H9 (cell line): ENCODE data around the gene OR2A12. TPM values are rescaled to one million over a fixed set of nuclear protein-coding genes. Genes with fewer than 3 reads are reported as not detected.

Experiments
- DNase-seq: peaks from one replicate; pipeline ENCODE4 v3.0.0-alpha.2; 2017
- H2AFZ ChIP-seq: one replicate; pipeline ENCODE4 v1.6.1; 2013; ENCODE audit warnings: mild to moderate bottlenecking, low read length, control low read depth, moderate library complexity
- H2AK5ac ChIP-seq: 2 replicates; pipeline ENCODE4 v1.6.1; 2013; ENCODE audit warnings: low read length, control low read depth, mixed read lengths; ENCODE audit not compliant: insufficient read length
- H2BK120ac ChIP-seq: one replicate; pipeline ENCODE4 v1.6.1; 2013; ENCODE audit warnings: low read depth, mild to moderate bottlenecking, low read length, control low read depth, inconsistent platforms; ENCODE audit not compliant: poor library complexity, severe bottlenecking
- H2BK12ac ChIP-seq: 2 replicates; pipeline ENCODE4 v1.6.1; 2013; ENCODE audit warnings: low read length, control low read depth, mixed read lengths, low read depth; ENCODE audit not compliant: insufficient read length
- H2BK15ac ChIP-seq: 2 replicates; pipeline ENCODE4 v1.6.1; 2013; ENCODE audit warnings: low read depth, low read length, control low read depth
- H2BK20ac ChIP-seq: one replicate; pipeline ENCODE4 v1.6.1; 2013; ENCODE audit warnings: low read depth, mild to moderate bottlenecking, low read length, control low read depth, inconsistent platforms; ENCODE audit not compliant: poor library complexity, severe bottlenecking
- H2BK5ac ChIP-seq: 2 replicates; pipeline ENCODE4 v1.6.1; 2013; ENCODE audit warnings: low read length, control low read depth, mixed read lengths; ENCODE audit not compliant: insufficient read length
- H3K14ac ChIP-seq: 2 replicates; pipeline ENCODE4 v1.6.1; 2013; ENCODE audit warnings: low read length, control low read depth; ENCODE audit not compliant: insufficient read depth
- H3K18ac ChIP-seq: 2 replicates; pipeline ENCODE4 v1.6.1; 2013; ENCODE audit warnings: low read depth, mild to moderate bottlenecking, mixed read lengths, low read length, control low read depth; ENCODE audit not compliant: insufficient read length
- H3K23ac ChIP-seq: 2 replicates; pipeline ENCODE4 v1.6.1; 2013; ENCODE audit warnings: low read length, control low read depth, mixed read lengths, low read depth; ENCODE audit not compliant: insufficient read length
- H3K23me2 ChIP-seq: 2 replicates; pipeline ENCODE4 v1.6.1; 2013; ENCODE audit warnings: low read depth, mild to moderate bottlenecking, mixed read lengths, low read length, control low read depth; ENCODE audit not compliant: insufficient read length, poor library complexity, severe bottlenecking
- H3K27ac ChIP-seq: 2 replicates; pipeline ENCODE4 v1.5.1; 2013; ENCODE audit warnings: low read length, control low read depth, mixed read lengths, low read depth; ENCODE audit not compliant: insufficient read length
- H3K27me3 ChIP-seq: 2 replicates; pipeline ENCODE4 v1.6.1; 2013; ENCODE audit warnings: low read length, control low read depth, inconsistent platforms; ENCODE audit not compliant: insufficient read depth
- H3K4ac ChIP-seq: 2 replicates; pipeline ENCODE4 v1.6.1; 2013; ENCODE audit warnings: low read depth, mild to moderate bottlenecking, control low read depth, inconsistent platforms, low read length, moderate library complexity
- H3K4me1 ChIP-seq: 2 replicates; pipeline ENCODE4 v1.6.1; 2013; ENCODE audit warnings: low read length, control low read depth, inconsistent platforms; ENCODE audit not compliant: insufficient read depth
- H3K4me2 ChIP-seq: 2 replicates; pipeline ENCODE4 v1.6.1; 2013; ENCODE audit warnings: low read length, control low read depth, mixed read lengths; ENCODE audit not compliant: insufficient read length, insufficient read depth
- H3K56ac ChIP-seq: 2 replicates; pipeline ENCODE4 v1.6.1; 2013; ENCODE audit warnings: low read depth, mild to moderate bottlenecking, mixed read lengths, low read length, control low read depth; ENCODE audit not compliant: insufficient read length
- H3K79me1 ChIP-seq: 2 replicates; pipeline ENCODE4 v1.6.1; 2013; ENCODE audit warnings: low read depth, mild to moderate bottlenecking, moderate library complexity, low read length, control low read depth, inconsistent platforms; ENCODE audit not compliant: insufficient read depth, poor library complexity, severe bottlenecking
- H3K79me2 ChIP-seq: 2 replicates; pipeline ENCODE4 v1.6.1; 2013; ENCODE audit warnings: low read length, control low read depth, inconsistent platforms; ENCODE audit not compliant: insufficient read depth
- H3K9ac ChIP-seq: 2 replicates; pipeline ENCODE4 v1.6.1; 2013; ENCODE audit warnings: low read length, control low read depth, mixed read lengths; ENCODE audit not compliant: insufficient read length; ENCODE audit errors: extremely low read depth
- H3K9me3 ChIP-seq: one replicate; pipeline ENCODE4 v1.6.1; 2013; ENCODE audit warnings: low read depth, low read length, inconsistent platforms; ENCODE audit not compliant: control insufficient read depth
- H3T11ph ChIP-seq: one replicate; pipeline ENCODE4 v1.6.1; 2013; ENCODE audit warnings: mild to moderate bottlenecking, low read length, control low read depth, inconsistent platforms
- H4K20me1 ChIP-seq: one replicate; pipeline ENCODE4 v1.6.1; 2013; ENCODE audit not compliant: control insufficient read depth, insufficient read length, insufficient read depth
- H4K5ac ChIP-seq: 2 replicates; pipeline ENCODE4 v1.6.1; 2013; ENCODE audit warnings: low read depth, mild to moderate bottlenecking, mixed read lengths, low read length, control low read depth; ENCODE audit not compliant: insufficient read length
- H4K8ac ChIP-seq: replicated peaks from 2 replicates; pipeline ENCODE4 v1.6.1; 2013; ENCODE audit warnings: low read length, control low read depth, mixed read lengths, low read depth; ENCODE audit not compliant: insufficient read length
- H4K91ac ChIP-seq: 2 replicates; pipeline ENCODE4 v1.6.1; 2013; ENCODE audit warnings: low read depth, mild to moderate bottlenecking, moderate library complexity, mixed read lengths, low read length, control low read depth; ENCODE audit not compliant: insufficient read length
- H3K27ac Mint-ChIP-seq, 3 experiments: 2 replicates in 2 of 3; 3 replicates in 1 of 3; pipeline ENCODE4 v1.8.0; 2020 to 2021; ENCODE audit warnings: mixed read lengths in 3 of 3, mild to moderate bottlenecking in 1 of 3, moderate library complexity in 1 of 3
- H3K27me3 Mint-ChIP-seq: 2 replicates; pipeline ENCODE4 v1.8.0; 2021; ENCODE audit warnings: low read depth, mild to moderate bottlenecking, moderate library complexity, mixed read lengths
- H3K36me3 Mint-ChIP-seq, 3 experiments: 2 replicates in 2 of 3; 3 replicates in 1 of 3; pipeline ENCODE4 v1.8.0; 2020 to 2021; ENCODE audit warnings: low read depth in 3 of 3, mixed read lengths in 3 of 3; ENCODE audit not compliant: insufficient read depth in 1 of 3
- H3K4me1 Mint-ChIP-seq, 2 experiments: 2 replicates each; pipeline ENCODE4 v1.8.0; 2020; ENCODE audit warnings: mixed read lengths in 2 of 2
- H3K4me3 Mint-ChIP-seq, 2 experiments: 2 replicates in 1 of 2; 3 replicates in 1 of 2; pipeline ENCODE4 v1.8.0; 2020 to 2021; ENCODE audit warnings: mild to moderate bottlenecking in 2 of 2, mixed read lengths in 2 of 2, moderate library complexity in 1 of 2
- H3K9me3 Mint-ChIP-seq, 2 experiments: 2 replicates in 1 of 2; 3 replicates in 1 of 2; pipeline ENCODE4 v1.8.0; 2020; ENCODE audit warnings: mild to moderate bottlenecking in 2 of 2, mixed read lengths in 2 of 2, moderate library complexity in 1 of 2
- CTCF ChIP-seq: fragments of 200-600 bp; sonication (generic); conservative IDR thresholded peaks from 3 replicates; pipeline ENCODE4 v1.8.0; 2021; ENCODE audit warnings: antibody characterized with exemption, mild to moderate bottlenecking
- WGBS: extraction: QIAGEN DNeasy Blood & Tissue Kit; methylation state at CpG from one replicate; pipeline ENCODE4 v1.1.7; 2013; ENCODE audit warnings: missing lambda C conversion rate, low lambda C conversion rate, mixed read lengths; ENCODE audit not compliant: insufficient read length; ENCODE audit errors: extremely low coverage; 5-methylcytosine and 5-hydroxymethylcytosine counted together
- total RNA-seq: library from RNA; stranded (reverse); gene quantifications from 2 replicates; pipeline ENCODE4 v1.2.1, GENCODE V29; 2021

The OR2A12 gene
- total RNA-seq, 1 experiment from 2014 or later = not detected

DNA sequence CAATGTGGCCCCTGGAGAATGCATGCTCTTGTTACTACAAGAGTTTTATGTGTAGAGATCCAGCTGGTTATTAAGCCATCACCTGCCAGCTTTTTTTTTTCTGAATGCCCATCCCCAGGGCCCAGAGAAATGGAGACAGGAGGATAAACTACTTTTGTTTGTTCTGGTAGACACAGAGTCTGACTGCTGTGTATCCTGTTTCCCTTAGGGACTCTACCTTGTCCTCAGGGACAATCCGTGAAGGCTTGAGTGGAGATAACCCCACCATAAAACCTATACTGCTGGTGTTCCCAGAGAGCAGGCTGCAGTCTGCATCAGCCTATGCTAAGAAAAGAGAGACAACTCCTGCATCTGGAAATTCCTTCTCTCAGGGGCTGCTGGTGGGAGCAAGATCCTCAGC, 37.4 kb upstream of the OR2A12 start, which contains the start of gene OR2A5:
Gene OR2A5, plus strand, starts transcription at position 301 of the 400 bp plus-strand sequence. CDS start 1,454 bp downstream, outside the sequence.
- H3K23ac ChIP-seq = no peak within 1 kb of the TSS
- no peak within 1 kb of the TSS for H3K4me2 ChIP-seq
- no peak within 1 kb of the TSS for H2AFZ ChIP-seq
- no peak within 1 kb of the TSS for H2BK20ac ChIP-seq
- no peaks in the 10 kb centered on the region for H3K4me1 Mint-ChIP-seq
- H2BK5ac ChIP-seq = no peak within 1 kb of the TSS
- no peak within 1 kb of the TSS for H3K27ac Mint-ChIP-seq
- no peaks in the 10 kb centered on the region for H3K9me3 Mint-ChIP-seq
- no peak within 1 kb of the TSS for H2BK12ac ChIP-seq
- H3K9ac ChIP-seq = no peak within 1 kb of the TSS
- no peak within 1 kb of the TSS for H4K5ac ChIP-seq
- no peak within 1 kb of the TSS for H2BK15ac ChIP-seq
- no peaks in the 10 kb centered on the region for H3K27me3 ChIP-seq
- H3K14ac ChIP-seq = no peak within 1 kb of the TSS
- H3T11ph ChIP-seq = no peak within 1 kb of the TSS
- DNase-seq = no peak
- TF ChIP-seq CTCF = no peak
- no peak within 1 kb of the TSS for H2BK120ac ChIP-seq
- no peak within 1 kb of the TSS for H3K4ac ChIP-seq
- H4K91ac ChIP-seq = no peak within 1 kb of the TSS
- no peaks in the 10 kb centered on the region for H3K36me3 Mint-ChIP-seq
- no peaks in the 10 kb centered on the region for H3K79me2 ChIP-seq
- H2AK5ac ChIP-seq = no peak within 1 kb of the TSS
- H3K56ac ChIP-seq = no peak within 1 kb of the TSS
- no CpG with 5 or more reads among the region's 1 CpG for WGBS
- no peak within 1 kb of the TSS for H4K8ac ChIP-seq
- H3K4me3 Mint-ChIP-seq = no peak within 1 kb of the TSS
- no peaks in the 10 kb centered on the region for H3K23me2 ChIP-seq
- H3K27ac ChIP-seq = no peak within 1 kb of the TSS
- H3K4me1 ChIP-seq = no peaks in the 10 kb centered on the region
- no peaks in the 10 kb centered on the region for H3K79me1 ChIP-seq
- no peak within 1 kb of the TSS for H3K18ac ChIP-seq
- no peaks in the 10 kb centered on the region for H3K27me3 Mint-ChIP-seq
- no peaks in the 10 kb centered on the region for H4K20me1 ChIP-seq
- no peaks in the 10 kb centered on the region for H3K9me3 ChIP-seq
